ENCODE data around the gene ARF3. TPM values are rescaled to one million over a fixed set of nuclear protein-coding genes. Genes with fewer than 3 reads are reported as not detected.
A peak's percentile ranks its signal among the peaks of the same experiment; 100 is the strongest.

ARF3 gene
- polyA plus RNA-seq, 1 of the 3 experiments (the other 2 are of a cell fraction) = 204 TPM

DNA sequence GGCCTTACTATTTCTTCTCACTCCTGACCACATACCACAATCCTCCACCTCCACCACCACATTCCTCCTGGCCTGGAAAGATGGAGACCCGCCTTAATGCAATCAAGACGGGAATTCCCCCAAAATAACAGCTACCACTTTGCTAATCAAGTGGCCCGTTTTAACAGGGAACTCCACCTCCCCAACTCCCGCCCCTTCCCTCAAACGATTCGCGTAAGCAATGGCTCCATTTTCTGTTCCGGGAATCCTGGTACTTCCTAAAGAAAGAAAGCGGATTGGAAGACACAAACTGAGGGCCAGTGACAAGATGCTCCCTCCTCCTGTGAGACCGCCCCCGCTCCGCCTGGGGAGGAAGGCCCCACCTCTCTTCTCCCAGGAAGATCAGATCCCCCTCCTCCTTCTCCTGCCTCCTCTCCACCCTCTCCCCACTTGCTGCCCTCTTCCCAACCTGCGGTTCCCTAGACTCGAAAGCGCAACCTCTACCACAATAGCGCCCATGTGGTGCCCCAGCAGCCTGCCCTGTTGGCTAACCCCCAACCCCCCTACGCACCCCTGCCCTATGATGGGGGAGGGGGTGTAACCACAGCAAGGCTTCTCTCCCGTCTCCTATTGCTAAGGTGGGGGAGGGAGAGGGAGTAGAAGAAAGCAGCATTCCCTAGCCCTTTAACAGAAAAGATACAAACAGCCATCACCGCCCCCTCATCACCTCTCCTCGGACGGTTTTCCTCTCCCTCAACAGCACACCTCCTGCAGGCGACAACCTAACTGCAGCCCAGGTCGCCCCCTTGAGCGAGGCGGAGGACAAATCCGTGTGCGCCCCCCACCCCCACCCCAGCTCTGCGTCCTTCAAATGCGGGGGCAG lies 777 bp downstream of the ARF3 start (continued):
- TF ChIP-seq, protein P1, sequence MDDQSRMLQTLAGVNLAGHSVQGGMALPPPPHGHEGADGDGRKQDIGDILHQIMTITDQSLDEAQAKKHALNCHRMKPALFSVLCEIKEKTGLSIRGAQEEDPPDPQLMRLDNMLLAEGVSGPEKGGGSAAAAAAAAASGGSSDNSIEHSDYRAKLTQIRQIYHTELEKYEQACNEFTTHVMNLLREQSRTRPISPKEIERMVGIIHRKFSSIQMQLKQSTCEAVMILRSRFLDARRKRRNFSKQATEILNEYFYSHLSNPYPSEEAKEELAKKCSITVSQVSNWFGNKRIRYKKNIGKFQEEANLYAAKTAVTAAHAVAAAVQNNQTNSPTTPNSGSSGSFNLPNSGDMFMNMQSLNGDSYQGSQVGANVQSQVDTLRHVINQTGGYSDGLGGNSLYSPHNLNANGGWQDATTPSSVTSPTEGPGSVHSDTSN (IDR thresholded peaks at IDR 0.05) = peak; percentile 27; the same call in 1 of the 2 replicates
- no peak for TF ChIP-seq TEAD4 (IDR thresholded peaks at IDR 0.05; ENCODE audit: borderline replicate concordance, insufficient read depth)
- no peak for TF ChIP-seq RAD21 (IDR thresholded peaks at IDR 0.05; ENCODE audit: low read length)
- TF ChIP-seq SIN3A (IDR thresholded peaks at IDR 0.05; ENCODE audit: borderline replicate concordance, low read depth, low read length) = 0 out of 2 replicates have a peak, but pooled peaks have one; percentile 31

DNA sequence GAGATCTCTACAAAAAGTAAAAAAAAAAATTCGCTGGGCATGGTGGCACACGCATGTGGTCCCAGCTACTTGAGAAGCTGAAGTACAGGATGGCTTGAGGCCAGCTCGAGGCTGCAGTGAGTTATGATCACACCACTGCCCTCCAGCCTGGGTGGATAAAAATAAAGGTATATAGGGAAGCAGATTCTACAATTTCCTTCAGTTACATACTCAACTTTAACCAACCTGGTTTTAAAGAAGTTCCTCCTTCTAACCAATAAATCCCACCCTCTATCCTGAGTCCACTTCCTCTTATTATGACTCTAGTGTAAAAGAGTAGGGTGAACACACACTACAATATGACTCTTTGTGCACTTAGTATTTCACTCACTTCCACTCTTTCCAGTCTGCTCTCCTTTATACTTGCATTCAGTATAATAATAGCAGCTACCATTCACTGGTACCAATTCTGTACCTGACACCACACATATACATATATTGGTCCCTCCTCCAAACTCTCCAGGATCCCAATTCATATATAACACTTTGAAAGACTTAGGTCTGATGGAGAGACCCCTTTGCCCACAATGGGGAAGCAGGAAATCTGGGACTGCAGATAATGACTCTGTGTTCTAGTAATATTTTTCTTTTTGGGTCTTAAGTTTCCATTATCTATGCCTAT lies 2.3 kb downstream of the ARF3 start:
- H3K9ac ChIP-seq = no peak overlapping the region
- H3K27ac ChIP-seq (ENCODE audit: low read depth in 2 of 2, low read length in 1 of 2) = no peak overlapping the region
- peaks cover 74% of the 10 kb centered on the region for H3K79me2 ChIP-seq (ENCODE audit: insufficient read depth)
- CTCF ChIA-PET = interaction anchor here (1.5 to 5.5 kb wide), 4 partner anchors 18 to 102 kb away, joined by 6 to 52 read pairs (median 14); partner anchors contain the start of gene WNT1
- H3K9me2 ChIP-seq = no peaks in the 10 kb centered on the region
- TF ChIP-seq, protein P1 (IDR thresholded peaks at IDR 0.05) = no peak
- TF ChIP-seq, protein P2, sequence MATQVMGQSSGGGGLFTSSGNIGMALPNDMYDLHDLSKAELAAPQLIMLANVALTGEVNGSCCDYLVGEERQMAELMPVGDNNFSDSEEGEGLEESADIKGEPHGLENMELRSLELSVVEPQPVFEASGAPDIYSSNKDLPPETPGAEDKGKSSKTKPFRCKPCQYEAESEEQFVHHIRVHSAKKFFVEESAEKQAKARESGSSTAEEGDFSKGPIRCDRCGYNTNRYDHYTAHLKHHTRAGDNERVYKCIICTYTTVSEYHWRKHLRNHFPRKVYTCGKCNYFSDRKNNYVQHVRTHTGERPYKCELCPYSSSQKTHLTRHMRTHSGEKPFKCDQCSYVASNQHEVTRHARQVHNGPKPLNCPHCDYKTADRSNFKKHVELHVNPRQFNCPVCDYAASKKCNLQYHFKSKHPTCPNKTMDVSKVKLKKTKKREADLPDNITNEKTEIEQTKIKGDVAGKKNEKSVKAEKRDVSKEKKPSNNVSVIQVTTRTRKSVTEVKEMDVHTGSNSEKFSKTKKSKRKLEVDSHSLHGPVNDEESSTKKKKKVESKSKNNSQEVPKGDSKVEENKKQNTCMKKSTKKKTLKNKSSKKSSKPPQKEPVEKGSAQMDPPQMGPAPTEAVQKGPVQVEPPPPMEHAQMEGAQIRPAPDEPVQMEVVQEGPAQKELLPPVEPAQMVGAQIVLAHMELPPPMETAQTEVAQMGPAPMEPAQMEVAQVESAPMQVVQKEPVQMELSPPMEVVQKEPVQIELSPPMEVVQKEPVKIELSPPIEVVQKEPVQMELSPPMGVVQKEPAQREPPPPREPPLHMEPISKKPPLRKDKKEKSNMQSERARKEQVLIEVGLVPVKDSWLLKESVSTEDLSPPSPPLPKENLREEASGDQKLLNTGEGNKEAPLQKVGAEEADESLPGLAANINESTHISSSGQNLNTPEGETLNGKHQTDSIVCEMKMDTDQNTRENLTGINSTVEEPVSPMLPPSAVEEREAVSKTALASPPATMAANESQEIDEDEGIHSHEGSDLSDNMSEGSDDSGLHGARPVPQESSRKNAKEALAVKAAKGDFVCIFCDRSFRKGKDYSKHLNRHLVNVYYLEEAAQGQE (IDR thresholded peaks at IDR 0.05; ENCODE audit: low read depth, low read length) = no peak
- TF ChIP-seq TEAD4 (IDR thresholded peaks at IDR 0.05; ENCODE audit: borderline replicate concordance, insufficient read depth) (no peak), MEF2A (IDR thresholded peaks at IDR 0.05; ENCODE audit: borderline replicate concordance, low read depth) (no peak), MXI1 (IDR thresholded peaks at IDR 0.05; ENCODE audit: low read depth, low read length) (no peak), RCOR1 (IDR thresholded peaks at IDR 0.05; ENCODE audit: low read length) (no peak), NRF1 (IDR thresholded peaks at IDR 0.05; ENCODE audit: low read depth, low read length) (no peak), SMC3 (IDR thresholded peaks at IDR 0.05; ENCODE audit: low read depth, low read length) (no peak), FOXJ3 (CRISPR knock-in tag; IDR thresholded peaks at IDR 0.05) (no peak), RFX5 (IDR thresholded peaks at IDR 0.05; ENCODE audit: low read length) (no peak), FOSL2 (IDR thresholded peaks at IDR 0.05; ENCODE audit: borderline replicate concordance, low read depth) (no peak)
- TF ChIP-seq, protein P3, sequence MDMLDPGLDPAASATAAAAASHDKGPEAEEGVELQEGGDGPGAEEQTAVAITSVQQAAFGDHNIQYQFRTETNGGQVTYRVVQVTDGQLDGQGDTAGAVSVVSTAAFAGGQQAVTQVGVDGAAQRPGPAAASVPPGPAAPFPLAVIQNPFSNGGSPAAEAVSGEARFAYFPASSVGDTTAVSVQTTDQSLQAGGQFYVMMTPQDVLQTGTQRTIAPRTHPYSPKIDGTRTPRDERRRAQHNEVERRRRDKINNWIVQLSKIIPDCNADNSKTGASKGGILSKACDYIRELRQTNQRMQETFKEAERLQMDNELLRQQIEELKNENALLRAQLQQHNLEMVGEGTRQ (IDR thresholded peaks at IDR 0.05; ENCODE audit: borderline replicate concordance, low read depth, low read length) = no peak
- TF ChIP-seq, protein P4, sequence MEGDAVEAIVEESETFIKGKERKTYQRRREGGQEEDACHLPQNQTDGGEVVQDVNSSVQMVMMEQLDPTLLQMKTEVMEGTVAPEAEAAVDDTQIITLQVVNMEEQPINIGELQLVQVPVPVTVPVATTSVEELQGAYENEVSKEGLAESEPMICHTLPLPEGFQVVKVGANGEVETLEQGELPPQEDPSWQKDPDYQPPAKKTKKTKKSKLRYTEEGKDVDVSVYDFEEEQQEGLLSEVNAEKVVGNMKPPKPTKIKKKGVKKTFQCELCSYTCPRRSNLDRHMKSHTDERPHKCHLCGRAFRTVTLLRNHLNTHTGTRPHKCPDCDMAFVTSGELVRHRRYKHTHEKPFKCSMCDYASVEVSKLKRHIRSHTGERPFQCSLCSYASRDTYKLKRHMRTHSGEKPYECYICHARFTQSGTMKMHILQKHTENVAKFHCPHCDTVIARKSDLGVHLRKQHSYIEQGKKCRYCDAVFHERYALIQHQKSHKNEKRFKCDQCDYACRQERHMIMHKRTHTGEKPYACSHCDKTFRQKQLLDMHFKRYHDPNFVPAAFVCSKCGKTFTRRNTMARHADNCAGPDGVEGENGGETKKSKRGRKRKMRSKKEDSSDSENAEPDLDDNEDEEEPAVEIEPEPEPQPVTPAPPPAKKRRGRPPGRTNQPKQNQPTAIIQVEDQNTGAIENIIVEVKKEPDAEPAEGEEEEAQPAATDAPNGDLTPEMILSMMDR (IDR thresholded peaks at IDR 0.05) = no peak
- TF ChIP-seq, protein P5, sequence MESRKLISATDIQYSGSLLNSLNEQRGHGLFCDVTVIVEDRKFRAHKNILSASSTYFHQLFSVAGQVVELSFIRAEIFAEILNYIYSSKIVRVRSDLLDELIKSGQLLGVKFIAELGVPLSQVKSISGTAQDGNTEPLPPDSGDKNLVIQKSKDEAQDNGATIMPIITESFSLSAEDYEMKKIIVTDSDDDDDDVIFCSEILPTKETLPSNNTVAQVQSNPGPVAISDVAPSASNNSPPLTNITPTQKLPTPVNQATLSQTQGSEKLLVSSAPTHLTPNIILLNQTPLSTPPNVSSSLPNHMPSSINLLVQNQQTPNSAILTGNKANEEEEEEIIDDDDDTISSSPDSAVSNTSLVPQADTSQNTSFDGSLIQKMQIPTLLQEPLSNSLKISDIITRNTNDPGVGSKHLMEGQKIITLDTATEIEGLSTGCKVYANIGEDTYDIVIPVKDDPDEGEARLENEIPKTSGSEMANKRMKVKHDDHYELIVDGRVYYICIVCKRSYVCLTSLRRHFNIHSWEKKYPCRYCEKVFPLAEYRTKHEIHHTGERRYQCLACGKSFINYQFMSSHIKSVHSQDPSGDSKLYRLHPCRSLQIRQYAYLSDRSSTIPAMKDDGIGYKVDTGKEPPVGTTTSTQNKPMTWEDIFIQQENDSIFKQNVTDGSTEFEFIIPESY (IDR thresholded peaks at IDR 0.05; ENCODE audit: borderline replicate concordance, low read depth) = no peak
- peak overlapping the region in 1 of 2 experiments; percentile 96; a peak in 1 of 4 replicates for H3K4me3 ChIP-seq (ENCODE audit: low read depth in 2 of 2, low read length in 1 of 2)
- peaks cover 7 to 16% of the 10 kb centered on the region in 2 experiments; a peak in 3 of 4 replicates for H3K4me1 ChIP-seq (ENCODE audit: control insufficient read depth in 1 of 2, insufficient read depth in 2 of 2, low read depth in 1 of 2, low read length in 1 of 2)
- DNase-seq = no peak
- POLR2A ChIA-PET = interaction anchor here (0.6 kb wide), 1 partner anchor 135 kb away, joined by 3 read pairs; no protein-coding TSS in a partner anchor
- H3K9me3 ChIP-seq = no peaks in the 10 kb centered on the region
- H3K36me3 ChIP-seq (replicated peaks in 1 of 2; ENCODE audit: control insufficient read depth in 1 of 2, insufficient read depth in 2 of 2, low read length in 1 of 2) = peaks cover 32 to 40% of the 10 kb centered on the region in 2 experiments
- 97% methylated on average over 3 of the region's 3 CpGs for WGBS (ENCODE audit: low lambda C conversion rate)
- no peak overlapping the region for H2AFZ ChIP-seq (ENCODE audit: low read depth)
- H4K20me1 ChIP-seq (ENCODE audit: insufficient read depth) = peaks cover 59% of the 10 kb centered on the region
- peaks cover 11% of the 10 kb centered on the region for H3F3A ChIP-seq (replicated peaks; ENCODE audit: insufficient read depth)
- H3K27me3 ChIP-seq (ENCODE audit: insufficient read depth) = no peaks in the 10 kb centered on the region
- H3K4me2 ChIP-seq = peak overlapping the region; percentile 70

All from SK-N-SH (cell line).